Activated T-cell treated with anti-CD3 and anti-CD28 coated beads, Interleukin-2, amount 50 U/mL, for 4 hours (primary cell): ENCODE measurements around the gene AHNAK2. TPM values are rescaled to one million over a fixed set of nuclear protein-coding genes. Genes with fewer than 3 reads are reported as not detected.
A peak's percentile ranks its signal among the peaks of the same experiment; 100 is the strongest.

Source experiments
- ATAC-seq, 2 donors: fragments of 200-7000 bp; cut with Tn5 transposase; one replicate each; pipeline ENCODE4 v1.10.0; 2021
- DNase-seq: peaks from one replicate; pipeline ENCODE4 v3.0.0-alpha.2; 2020
- H3K27me3 Mint-ChIP-seq: one replicate; pipeline ENCODE4 v1.8.0; 2021; ENCODE audit warnings: low read depth, mixed read lengths
- H3K36me3 Mint-ChIP-seq: one replicate; pipeline ENCODE4 v1.8.0; 2022; ENCODE audit warnings: mixed read lengths; ENCODE audit not compliant: insufficient read depth
- H3K4me1 Mint-ChIP-seq: one replicate; pipeline ENCODE4 v1.8.0; 2021; ENCODE audit warnings: low read depth, mixed read lengths
- H3K4me3 Mint-ChIP-seq: one replicate; pipeline ENCODE4 v1.8.0; 2021; ENCODE audit warnings: mild to moderate bottlenecking, moderate library complexity, mixed read lengths
- H3K9me3 Mint-ChIP-seq: one replicate; pipeline ENCODE4 v1.8.0; 2021; ENCODE audit warnings: mixed read lengths
- total RNA-seq, 3 donors: library from RNA; stranded (reverse); gene quantifications; one replicate each; pipeline ENCODE4 v1.2.1, GENCODE V29; 2021

AHNAK2 gene
- total RNA-seq, 3 donors from 2014 or later: under 0.01 to 0.08 (median 0.05) TPM

- ATAC-seq: no peak
- Mint-ChIP-seq H3K4me1 (peaks cover 4% of the 10 kb centered on the region), H3K36me3 (no peaks in the 10 kb centered on the region)
Observed at GRCh38 chr14:104930526-104931303, 47.5 kb downstream of the AHNAK2 start.

GRCh38 chr14:104929268-104930230 is 48.6 kb downstream of the AHNAK2 start:
- H3K27me3 Mint-ChIP-seq: peaks cover 6% of the 10 kb centered on the region
- DNase-seq: no peak
- peaks cover 2% of the 10 kb centered on the region for H3K4me1 Mint-ChIP-seq
- no peaks in the 10 kb centered on the region for H3K36me3 Mint-ChIP-seq
- no peak overlapping the region for H3K4me3 Mint-ChIP-seq
- H3K9me3 Mint-ChIP-seq: no peaks in the 10 kb centered on the region
- no peak for ATAC-seq

More at GRCh38 chr14:104930526-104931303, 47.5 kb downstream of the AHNAK2 start:
- no peak for DNase-seq
- Mint-ChIP-seq H3K9me3 (no peaks in the 10 kb centered on the region), H3K4me3 (no peak overlapping the region), H3K27me3 (peaks cover 8% of the 10 kb centered on the region)

- DNase-seq (no peak), ATAC-seq (no peak)
- Mint-ChIP-seq H3K4me1 (no peaks in the 10 kb centered on the region), H3K9me3 (no peaks in the 10 kb centered on the region), H3K36me3 (no peaks in the 10 kb centered on the region), H3K27me3 (peaks cover 3% of the 10 kb centered on the region), H3K4me3 (no peak overlapping the region)
Observed at GRCh38 chr14:104928391-104929133, 49.6 kb downstream of the AHNAK2 start.

- Mint-ChIP-seq H3K27me3 (peaks cover 3% of the 10 kb centered on the region), H3K9me3 (no peaks in the 10 kb centered on the region), H3K36me3 (no peaks in the 10 kb centered on the region), H3K4me1 (no peaks in the 10 kb centered on the region), H3K4me3 (no peak overlapping the region)
- ATAC-seq (no peak), DNase-seq (no peak)
Observed at GRCh38 chr14:104927901-104928300, 50.3 kb downstream of the AHNAK2 start.

- Mint-ChIP-seq H3K36me3 (no peaks in the 10 kb centered on the region), H3K27me3 (peaks cover 3% of the 10 kb centered on the region), H3K4me1 (no peaks in the 10 kb centered on the region), H3K4me3 (no peak overlapping the region), H3K9me3 (no peaks in the 10 kb centered on the region)
- ATAC-seq (no peak), DNase-seq (no peak)
Observed at GRCh38 chr14:104927432-104927816, 50.8 kb downstream of the AHNAK2 start.

- DNase-seq: no peak
- H3K4me1 Mint-ChIP-seq: no peaks in the 10 kb centered on the region
- H3K36me3 Mint-ChIP-seq: no peaks in the 10 kb centered on the region
- H3K27me3 Mint-ChIP-seq: peaks cover 3% of the 10 kb centered on the region
- no peak overlapping the region for H3K4me3 Mint-ChIP-seq
- peak; percentile 53 to 56 for ATAC-seq
- no peaks in the 10 kb centered on the region for H3K9me3 Mint-ChIP-seq
Observed at GRCh38 chr14:104926619-104927431, 51.3 kb downstream of the AHNAK2 start.

GRCh38 chr14:104925855-104926609 is 52.1 kb downstream of the AHNAK2 start:
- peak in 1 of 2 donors; percentile 12 for ATAC-seq
- H3K4me1 Mint-ChIP-seq: no peaks in the 10 kb centered on the region
- no peaks in the 10 kb centered on the region for H3K36me3 Mint-ChIP-seq
- H3K9me3 Mint-ChIP-seq: no peaks in the 10 kb centered on the region
- H3K4me3 Mint-ChIP-seq: no peak overlapping the region
- H3K27me3 Mint-ChIP-seq: peaks cover 3% of the 10 kb centered on the region
- no peak for DNase-seq

GRCh38 chr14:104925214-104925854 is 52.8 kb downstream of the AHNAK2 start:
- Mint-ChIP-seq H3K4me1 (no peaks in the 10 kb centered on the region), H3K9me3 (no peaks in the 10 kb centered on the region)

GRCh38 chr14:104924421-104925213 is 53.6 kb downstream of the AHNAK2 start, which contains the start of gene PLD4:
PLD4 (plus strand) TSS chr14:104924879; CDS start chr14:104927141, 2,262 bp downstream.
- no peak within 1 kb of the TSS for H3K4me3 Mint-ChIP-seq
- H3K9me3 Mint-ChIP-seq: no peaks in the 10 kb centered on the region
- no peaks in the 10 kb centered on the region for H3K4me1 Mint-ChIP-seq
- ATAC-seq: no peak
- DNase-seq: no peak
- no peaks in the 10 kb centered on the region for H3K36me3 Mint-ChIP-seq
- peaks cover 3% of the 10 kb centered on the region for H3K27me3 Mint-ChIP-seq

More at GRCh38 chr14:104925214-104925854, 52.8 kb downstream of the AHNAK2 start:
- H3K4me3 Mint-ChIP-seq: no peak overlapping the region
- ATAC-seq: no peak
- no peak for DNase-seq
- H3K27me3 Mint-ChIP-seq: peaks cover 3% of the 10 kb centered on the region
- H3K36me3 Mint-ChIP-seq: no peaks in the 10 kb centered on the region

GRCh38 chr14:104923640-104924420 is 54.3 kb downstream of the AHNAK2 start:
- Mint-ChIP-seq H3K9me3 (no peaks in the 10 kb centered on the region), H3K4me1 (no peaks in the 10 kb centered on the region), H3K27me3 (peaks cover 1% of the 10 kb centered on the region), H3K36me3 (no peaks in the 10 kb centered on the region), H3K4me3 (no peak overlapping the region)
- DNase-seq: no peak
- ATAC-seq: no peak

- Mint-ChIP-seq H3K4me1 (no peaks in the 10 kb centered on the region), H3K36me3 (no peaks in the 10 kb centered on the region), H3K4me3 (no peak overlapping the region), H3K27me3 (peaks cover 2% of the 10 kb centered on the region), H3K9me3 (no peaks in the 10 kb centered on the region)
- no peak for DNase-seq
- no peak for ATAC-seq
Observed at GRCh38 chr14:104919993-104920315, 58.2 kb downstream of the AHNAK2 start.
